Endothelial cell of umbilical vein (primary cell): ENCODE results near the gene UNC5CL. TPM values are rescaled to one million over a fixed set of nuclear protein-coding genes. Genes with fewer than 3 reads are reported as not detected.

Experiments used
- BruUV-seq: library from RNA; stranded (reverse); fragments of 400-500 nt; replicated peaks from 2 replicates; lab custom pipeline; 2021; lab: Mats Ljungman, UMichigan
- CTCF ChIA-PET: fragments of 300-600, 350-600 bp; sonication (Branson Sonifier 250); formaldehyde crosslinking; loops from one replicate; lab custom pipeline; 2021; ENCODE audit warnings: antibody characterized with exemption, inconsistent platforms; lab: Charles Lee
- POLR2A ChIA-PET: fragments of 300-600, 350-600 bp; sonication (Branson Sonifier 250); formaldehyde crosslinking; loops from one replicate; lab custom pipeline; 2021; ENCODE audit warnings: antibody characterized with exemption, inconsistent platforms; lab: Charles Lee
- DNase-seq: peaks from one replicate; pipeline ENCODE4 v3.0.0-alpha.2; 2011; ENCODE audit warnings: low read depth, low spot score
- FAIRE-seq: peaks from 2 replicates; lab custom pipeline; 2011; peaks lifted over from hg19 to GRCh38; lab: Jason Lieb, UNC
- H2AFZ ChIP-seq: 2 replicates; pipeline ENCODE4 v1.6.0; 2012; ENCODE audit warnings: low read depth, low read length, control low read depth, inconsistent platforms
- H3K27ac ChIP-seq: 2 replicates; pipeline ENCODE4 v1.5.1; 2011; ENCODE audit warnings: low read depth, mild to moderate bottlenecking, control low read depth, low read length, moderate library complexity; ENCODE audit not compliant: insufficient read depth
- H3K27me3 ChIP-seq, 2 experiments: 2 replicates each; pipeline versions ENCODE4 v1.6.0 to v1.6.1; 2011; ENCODE audit warnings: low read length in 2 of 2, mixed read lengths in 1 of 2; ENCODE audit not compliant: control insufficient read depth in 2 of 2, insufficient read depth in 2 of 2
- H3K36me3 ChIP-seq, 2 experiments: 2 replicates in 1 of 2; 3 replicates in 1 of 2; pipeline ENCODE4 v1.5.1; 2011; ENCODE audit warnings: low read length in 2 of 2, mild to moderate bottlenecking in 1 of 2, moderate library complexity in 1 of 2; ENCODE audit not compliant: control insufficient read depth in 2 of 2, insufficient read depth in 2 of 2; ENCODE audit errors: extremely low read depth in 1 of 2
- H3K4me1 ChIP-seq: 3 replicates; pipeline ENCODE4 v1.5.1; 2011; ENCODE audit warnings: mild to moderate bottlenecking, low read length; ENCODE audit not compliant: control insufficient read depth, insufficient read depth; ENCODE audit errors: extremely low read depth
- H3K4me2 ChIP-seq: 2 replicates; pipeline ENCODE4 v1.6.1; 2011; ENCODE audit warnings: low read length, control low read depth, mixed read lengths; ENCODE audit not compliant: insufficient read depth
- H3K4me3 ChIP-seq, 3 experiments: fragments of 200-600 bp in 1 of 3; sonication (generic), shearing (Covaris generic) in 1 of 3; replicated peaks in 1 of 3; 2 replicates each; pipeline ENCODE4 v1.5.1; 2011 to 2016; ENCODE audit warnings: control low read depth in 3 of 3, low read length in 3 of 3, mild to moderate bottlenecking in 2 of 3, inconsistent platforms in 1 of 3, low read depth in 1 of 3, moderate library complexity in 1 of 3; ENCODE audit not compliant: insufficient read depth in 1 of 3
- H3K79me2 ChIP-seq: 2 replicates; pipeline ENCODE4 v1.6.0; 2012; ENCODE audit warnings: low read length, inconsistent platforms; ENCODE audit not compliant: control insufficient read depth, insufficient read depth
- H3K9ac ChIP-seq: replicated peaks from 2 replicates; pipeline ENCODE3; 2011; ENCODE audit warnings: low read length, control low read depth; ENCODE audit not compliant: insufficient read depth; ENCODE audit errors: extremely low read depth
- H3K9me1 ChIP-seq: replicated peaks from 3 replicates; pipeline ENCODE4 v1.6.0; 2011; ENCODE audit warnings: mild to moderate bottlenecking, low read length; ENCODE audit not compliant: control insufficient read depth, insufficient read depth; ENCODE audit errors: extremely low read depth
- H3K9me3 ChIP-seq: replicated peaks from 2 replicates; pipeline ENCODE4 v1.5.1; 2012; ENCODE audit warnings: low read length, inconsistent platforms; ENCODE audit not compliant: control insufficient read depth, insufficient read depth
- H4K20me1 ChIP-seq: replicated peaks from 2 replicates; pipeline ENCODE3; 2011; ENCODE audit warnings: mild to moderate bottlenecking, low read length; ENCODE audit not compliant: control insufficient read depth, insufficient read depth; ENCODE audit errors: extremely low read depth
- EZH2 ChIP-seq: IDR thresholded peaks from 2 replicates; pipeline ENCODE4 v1.6.1; 2012; ENCODE audit warnings: borderline replicate concordance, low read depth, mild to moderate bottlenecking, moderate library complexity, low read length, inconsistent platforms; ENCODE audit not compliant: severe bottlenecking
- FOS ChIP-seq: IDR thresholded peaks from 2 replicates; pipeline ENCODE4 v1.6.1; 2011; ENCODE audit warnings: mild to moderate bottlenecking, low read length, moderate library complexity, borderline replicate concordance; ENCODE audit not compliant: insufficient read depth
- GATA2 ChIP-seq: IDR thresholded peaks from 2 replicates; pipeline ENCODE4 v1.7.0; 2011; ENCODE audit warnings: low read depth, mild to moderate bottlenecking, moderate library complexity, mixed read lengths, low read length; ENCODE audit not compliant: insufficient read length, insufficient read depth
- JUN ChIP-seq: IDR thresholded peaks from 2 replicates; pipeline ENCODE4 v1.6.1; 2011; ENCODE audit warnings: borderline replicate concordance, low read depth; ENCODE audit not compliant: insufficient read length, insufficient read depth
- MYC ChIP-seq: IDR thresholded peaks from one replicate; pipeline ENCODE4 v1.6.1; 2011; ENCODE audit warnings: mild to moderate bottlenecking, low read depth, low read length
- POLR2A ChIP-seq: IDR thresholded peaks from 2 replicates; pipeline ENCODE4 v1.6.1; 2012; ENCODE audit warnings: low read depth, mild to moderate bottlenecking, control low read depth, low read length
- POLR2AphosphoS5 ChIP-seq: IDR thresholded peaks from 2 replicates; pipeline ENCODE4 v1.6.1; 2012; ENCODE audit warnings: low read depth, mild to moderate bottlenecking, control low read depth, low read length, moderate library complexity; ENCODE audit not compliant: insufficient read depth
- dilution Hi-C: fragments of 300-500 bp; cut with MboI; formaldehyde crosslinking; loops from one replicate; pipeline ENCODE4 v1.15.0; 2019; ENCODE audit warnings: low sequenced_read_pairs; ENCODE audit not compliant: extremely low pct_ligation_motif_present
- intact Hi-C: fragments of 100-400 bp; cut with micrococcal nuclease; formaldehyde crosslinking; loops from one replicate; pipeline ENCODE4 v1.10.0; 2022
- polyA plus RNA-seq, 4 experiments: library from polyadenylated mRNA; depleted of rRNA in 3 of 4; stranded (reverse) in 3 of 4; unstranded in 1 of 4; fragments of >200 nt; gene quantifications; 2 replicates each; pipeline versions ENCODE4 v1.2.1 to v1.2.3, GENCODE V29; 2011 to 2012; ENCODE audit warnings: missing spikeins in 1 of 4
- total RNA-seq: library from RNA; stranded (reverse); gene quantifications from 2 replicates; pipeline ENCODE4 v1.2.3, GENCODE V29; 2021
- TF ChIP-seq, protein P1 (sequence below): IDR thresholded peaks from 2 replicates; pipeline ENCODE4 v1.6.1; 2011; ENCODE audit not compliant: insufficient read depth, insufficient read length
- TF ChIP-seq, protein P2 (sequence below), 2 donors: IDR thresholded peaks; 1 replicate in 1 of 2; 2 replicates in 1 of 2; pipeline ENCODE4 v1.5.1; 2011; ENCODE audit warnings: low read length in 2 of 2, mild to moderate bottlenecking in 2 of 2, moderate library complexity in 2 of 2, control low read depth in 1 of 2, inconsistent platforms in 1 of 2, low read depth in 1 of 2; ENCODE audit not compliant: insufficient read depth in 1 of 2; ENCODE audit errors: extremely low read depth in 1 of 2

The UNC5CL gene
- total and polyA plus RNA-seq, 2 donors (not counting 3 experiments of a cell fraction or from before 2014, with no cell fraction given), result 0.14 to 0.20 TPM

DNA sequence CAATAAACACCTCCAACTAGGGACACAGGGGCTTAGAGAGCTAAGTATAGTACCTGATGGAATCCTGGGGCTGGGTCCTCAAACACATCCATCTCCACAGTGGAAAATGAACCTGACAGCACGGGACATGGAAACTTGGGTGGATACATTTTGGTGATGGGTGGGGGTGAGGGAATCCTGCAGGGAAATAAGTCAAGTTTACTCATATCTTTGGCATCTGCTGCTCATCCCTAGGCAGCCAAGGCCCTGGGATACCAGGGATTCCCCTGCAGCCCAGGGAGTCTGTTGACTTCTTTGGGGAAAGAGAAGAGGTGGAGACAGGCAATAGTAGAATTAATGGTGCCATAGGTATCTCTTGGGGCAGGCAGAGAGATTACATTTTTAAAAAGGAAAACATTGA, 20.5 kb upstream of the UNC5CL start:
- POLR2A ChIA-PET, result no interaction called here
- dilution Hi-C loops, result no loop called here

GRCh38 chr6:41058783-41059181, 19.8 kb upstream of the UNC5CL start:
- no peaks in the 10 kb centered on the region for H3K9me3 ChIP-seq
- intact Hi-C loops (no loop called here), dilution Hi-C loops (no loop called here)
- no peak overlapping the region for H2AFZ ChIP-seq
- no peak for DNase-seq
- no peak for FAIRE-seq
- no peak overlapping the region for H3K27ac ChIP-seq
- no peaks in the 10 kb centered on the region for H3K36me3 ChIP-seq
- no peaks in the 10 kb centered on the region for H4K20me1 ChIP-seq
- CTCF ChIA-PET, result interaction anchor here (1.0 kb wide), 1 partner anchor 123 kb away, joined by 3 read pairs; no protein-coding TSS in a partner anchor
- H3K4me2 ChIP-seq, result no peak overlapping the region
- peaks cover 0 to 3% of the 10 kb centered on the region in 2 experiments for H3K27me3 ChIP-seq
- BruUV-seq, result no TSS peak
- peaks cover 5% of the 10 kb centered on the region for H3K4me1 ChIP-seq
- no peaks in the 10 kb centered on the region for H3K9me1 ChIP-seq
- POLR2A ChIA-PET, result no interaction called here
- no peak for TF ChIP-seq FOS
- no peak for TF ChIP-seq JUN
- TF ChIP-seq POLR2AphosphoS5, result no peak
- TF ChIP-seq POLR2A, result no peak
- TF ChIP-seq EZH2, result no peak
- TF ChIP-seq, protein P1, sequence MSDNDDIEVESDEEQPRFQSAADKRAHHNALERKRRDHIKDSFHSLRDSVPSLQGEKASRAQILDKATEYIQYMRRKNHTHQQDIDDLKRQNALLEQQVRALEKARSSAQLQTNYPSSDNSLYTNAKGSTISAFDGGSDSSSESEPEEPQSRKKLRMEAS, result no peak
- no peak for TF ChIP-seq MYC
- TF ChIP-seq, protein P2, sequence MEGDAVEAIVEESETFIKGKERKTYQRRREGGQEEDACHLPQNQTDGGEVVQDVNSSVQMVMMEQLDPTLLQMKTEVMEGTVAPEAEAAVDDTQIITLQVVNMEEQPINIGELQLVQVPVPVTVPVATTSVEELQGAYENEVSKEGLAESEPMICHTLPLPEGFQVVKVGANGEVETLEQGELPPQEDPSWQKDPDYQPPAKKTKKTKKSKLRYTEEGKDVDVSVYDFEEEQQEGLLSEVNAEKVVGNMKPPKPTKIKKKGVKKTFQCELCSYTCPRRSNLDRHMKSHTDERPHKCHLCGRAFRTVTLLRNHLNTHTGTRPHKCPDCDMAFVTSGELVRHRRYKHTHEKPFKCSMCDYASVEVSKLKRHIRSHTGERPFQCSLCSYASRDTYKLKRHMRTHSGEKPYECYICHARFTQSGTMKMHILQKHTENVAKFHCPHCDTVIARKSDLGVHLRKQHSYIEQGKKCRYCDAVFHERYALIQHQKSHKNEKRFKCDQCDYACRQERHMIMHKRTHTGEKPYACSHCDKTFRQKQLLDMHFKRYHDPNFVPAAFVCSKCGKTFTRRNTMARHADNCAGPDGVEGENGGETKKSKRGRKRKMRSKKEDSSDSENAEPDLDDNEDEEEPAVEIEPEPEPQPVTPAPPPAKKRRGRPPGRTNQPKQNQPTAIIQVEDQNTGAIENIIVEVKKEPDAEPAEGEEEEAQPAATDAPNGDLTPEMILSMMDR (IDR thresholded peaks at IDR 0.05; ENCODE audit: extremely low read depth in 1 of 2, insufficient read depth in 1 of 2, low read depth in 1 of 2, low read length in 2 of 2), result no peak
- TF ChIP-seq GATA2, result no peak
- no peak overlapping the region for H3K4me3 ChIP-seq
- no peak overlapping the region for H3K9ac ChIP-seq
- H3K79me2 ChIP-seq, result no peaks in the 10 kb centered on the region

More for the DNA sequence above, 20.5 kb upstream of the UNC5CL start:
- Histone ChIP-seq H2AFZ (no peak overlapping the region), H3K9me3 (no peaks in the 10 kb centered on the region), H3K36me3 (no peaks in the 10 kb centered on the region), H3K27me3 (peaks cover 0 to 2% of the 10 kb centered on the region in 2 experiments), H3K27ac (no peak overlapping the region), H3K4me3 (no peak overlapping the region), H3K79me2 (no peaks in the 10 kb centered on the region), H4K20me1 (no peaks in the 10 kb centered on the region), H3K4me1 (peaks cover 5% of the 10 kb centered on the region), H3K9me1 (no peaks in the 10 kb centered on the region), H3K9ac (no peak overlapping the region), H3K4me2 (no peak overlapping the region)
- FAIRE-seq (no peak), DNase-seq (no peak)
- intact Hi-C loops, result no loop called here
- CTCF ChIA-PET, result interaction anchor here (1.0 kb wide), 1 partner anchor 122 kb away, joined by 3 read pairs; no protein-coding TSS in a partner anchor
- BruUV-seq, result no TSS peak
- TF ChIP-seq, protein P1, result no peak
- TF ChIP-seq POLR2AphosphoS5, result no peak
- TF ChIP-seq FOS, result no peak
- no peak for TF ChIP-seq EZH2
- no peak for TF ChIP-seq GATA2
